IPS DF 19.7 (cell line): ENCODE measurements around the gene SGMS2.

Experiments
- DNase-seq: peaks from one replicate; pipeline ENCODE4 v3.0.0-alpha.2; 2013; ENCODE audit warnings: low read depth, low spot score

SGMS2 gene

DNA sequence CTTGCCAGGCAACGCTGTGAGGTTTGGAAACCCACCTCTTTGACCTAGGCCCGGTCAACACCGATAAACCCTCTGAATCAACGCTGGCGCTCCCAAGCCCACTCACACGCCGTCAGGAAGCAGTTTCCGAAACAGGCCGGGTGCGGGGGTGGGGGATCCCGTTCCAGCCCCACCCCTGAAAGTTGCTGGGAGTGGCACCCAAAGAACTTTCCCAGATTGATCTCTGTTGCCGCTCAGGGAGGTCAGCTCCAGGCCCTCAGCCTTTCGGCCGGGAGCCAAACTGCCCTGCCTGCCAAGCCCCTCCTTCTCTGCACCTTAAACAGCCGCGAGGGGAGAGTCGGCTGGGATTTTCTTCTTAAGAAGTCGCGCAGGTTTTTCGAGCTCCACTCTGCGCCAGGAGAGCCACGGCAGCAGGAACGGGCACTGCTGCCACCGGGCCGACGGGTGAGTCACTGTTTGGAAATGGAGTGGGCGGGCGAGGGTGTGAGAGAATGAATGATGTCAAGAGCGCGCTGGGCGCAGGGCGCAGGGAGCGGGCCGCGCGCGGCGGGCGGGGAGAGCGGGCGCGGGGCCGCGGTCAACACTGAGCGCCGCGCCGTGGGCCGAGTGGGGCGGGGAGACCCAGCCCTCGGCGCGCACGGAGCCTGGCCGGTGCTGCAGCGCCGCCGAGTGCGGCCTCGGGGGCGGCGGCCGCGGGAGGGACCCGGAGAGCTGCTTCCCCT is at the start of gene SGMS2:
SGMS2 (plus strand) TSS at position 583 of the 722 bp plus-strand sequence. CDS start 70,622 bp downstream, outside the sequence.
- no peak for DNase-seq

DNA sequence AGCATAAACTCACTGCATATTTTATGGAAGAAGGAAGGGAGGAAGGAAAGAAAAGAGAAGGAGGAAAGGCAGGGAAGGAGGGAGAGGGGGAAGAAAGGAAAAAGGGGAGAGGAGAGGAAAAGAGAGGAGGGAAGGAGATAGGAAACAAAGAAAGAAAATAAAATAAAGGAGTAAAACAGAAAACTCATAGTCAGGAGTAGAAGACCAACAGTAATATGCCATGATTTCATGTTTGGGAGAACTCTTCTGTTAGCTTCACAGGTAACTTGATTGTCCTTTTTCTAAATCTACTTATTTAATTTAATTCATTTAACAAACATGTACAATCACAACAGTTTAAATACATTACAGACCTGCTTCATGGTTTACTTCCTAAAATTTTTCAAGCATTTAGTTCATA is 46.8 kb upstream of the SGMS2 start:
- DNase-seq, result no peak

DNA sequence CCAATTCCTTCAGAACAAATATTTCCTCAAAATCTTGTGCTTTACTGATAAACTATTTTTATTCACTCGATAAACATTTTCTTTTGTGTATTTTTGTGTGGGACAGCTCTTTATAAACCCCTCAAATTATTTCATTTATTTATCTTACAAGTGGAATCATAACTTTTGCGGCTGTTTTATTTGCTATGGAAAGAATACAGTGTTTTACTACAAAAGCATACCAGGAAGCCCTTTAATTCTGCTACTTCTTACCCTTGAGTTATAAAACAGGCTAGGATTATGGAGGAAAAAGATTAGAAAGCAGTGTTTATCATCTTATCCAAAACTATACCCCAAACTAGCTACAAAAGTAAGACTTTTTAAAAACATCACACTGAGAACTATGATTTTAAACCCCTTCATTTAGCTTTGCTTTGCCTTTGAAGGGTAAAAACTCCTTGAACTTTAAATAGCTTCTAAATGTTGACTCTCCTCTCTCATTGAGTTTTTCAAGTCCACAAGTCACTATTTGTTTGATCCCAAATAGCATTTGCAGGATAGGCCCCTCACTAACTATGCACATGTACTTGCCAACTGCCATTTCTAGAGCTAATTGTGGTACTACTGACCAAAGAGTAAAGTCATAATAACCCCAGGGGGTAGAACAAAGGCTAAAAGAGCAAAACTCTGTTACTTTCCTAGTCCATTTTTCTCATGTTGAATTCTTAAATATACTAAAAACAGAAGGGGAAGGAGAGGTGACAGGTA is 45.8 kb upstream of the SGMS2 start:
- DNase-seq, result no peak

GRCh38 chr4:107780665-107781064 is 44.1 kb upstream of the SGMS2 start:
- DNase-seq, result peak; percentile 20

DNA sequence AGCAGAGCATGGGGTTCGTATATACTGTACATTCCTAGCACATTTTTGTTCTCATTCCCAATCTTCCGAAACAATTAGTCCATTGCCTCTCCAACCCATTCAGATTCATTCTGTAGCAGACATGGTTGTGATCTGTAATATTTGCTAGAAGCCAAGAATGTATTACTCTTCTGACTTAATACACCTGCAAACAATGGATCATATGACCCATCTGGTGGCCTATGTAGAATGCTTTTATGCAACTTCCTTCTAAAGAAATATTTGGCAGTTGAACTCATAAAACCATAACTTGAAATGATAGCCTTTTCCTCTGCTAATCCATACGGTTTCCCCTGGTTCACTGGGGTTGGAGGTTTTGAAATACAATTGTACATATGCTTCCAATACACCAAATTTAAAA is 32.8 kb upstream of the SGMS2 start:
- no peak for DNase-seq

DNA sequence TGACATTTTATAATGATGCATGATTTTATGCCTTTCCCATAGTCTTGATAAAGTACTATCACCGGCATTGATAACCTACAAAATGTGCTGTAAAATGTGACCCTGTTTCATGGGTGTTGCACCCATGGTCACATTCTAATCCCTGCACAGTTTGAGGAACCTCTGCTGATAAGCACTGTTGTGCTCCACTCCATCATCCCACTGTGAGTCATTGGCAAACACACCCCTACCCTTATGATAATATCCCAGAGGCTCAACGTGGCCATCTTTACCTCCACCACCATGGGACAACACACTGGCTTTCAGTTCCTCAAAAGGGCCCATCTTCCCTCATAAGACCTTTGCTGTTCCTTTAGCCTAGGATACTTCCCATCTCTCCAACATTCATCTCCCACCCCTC is 32.0 kb upstream of the SGMS2 start:
- no peak for DNase-seq

DNA sequence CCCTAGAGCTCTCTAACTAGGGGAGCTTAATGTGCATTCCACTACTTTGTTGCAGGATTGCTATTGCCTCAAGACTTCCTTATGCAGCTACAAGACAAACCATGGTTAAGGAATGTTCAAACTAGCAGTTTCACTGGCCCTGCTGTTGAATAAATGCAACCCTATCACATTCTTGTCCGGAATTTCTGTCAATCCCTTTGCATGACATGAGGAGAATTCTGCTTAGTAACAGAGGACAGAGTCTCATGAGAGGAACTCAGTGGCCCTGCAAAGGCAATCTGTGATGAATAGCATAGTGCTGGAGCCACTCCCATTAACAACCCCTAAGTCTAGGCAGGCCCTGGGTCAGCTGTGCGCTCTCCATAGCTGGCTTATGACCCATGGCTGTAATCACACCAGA is 30.7 kb upstream of the SGMS2 start:
- no peak for DNase-seq

DNA sequence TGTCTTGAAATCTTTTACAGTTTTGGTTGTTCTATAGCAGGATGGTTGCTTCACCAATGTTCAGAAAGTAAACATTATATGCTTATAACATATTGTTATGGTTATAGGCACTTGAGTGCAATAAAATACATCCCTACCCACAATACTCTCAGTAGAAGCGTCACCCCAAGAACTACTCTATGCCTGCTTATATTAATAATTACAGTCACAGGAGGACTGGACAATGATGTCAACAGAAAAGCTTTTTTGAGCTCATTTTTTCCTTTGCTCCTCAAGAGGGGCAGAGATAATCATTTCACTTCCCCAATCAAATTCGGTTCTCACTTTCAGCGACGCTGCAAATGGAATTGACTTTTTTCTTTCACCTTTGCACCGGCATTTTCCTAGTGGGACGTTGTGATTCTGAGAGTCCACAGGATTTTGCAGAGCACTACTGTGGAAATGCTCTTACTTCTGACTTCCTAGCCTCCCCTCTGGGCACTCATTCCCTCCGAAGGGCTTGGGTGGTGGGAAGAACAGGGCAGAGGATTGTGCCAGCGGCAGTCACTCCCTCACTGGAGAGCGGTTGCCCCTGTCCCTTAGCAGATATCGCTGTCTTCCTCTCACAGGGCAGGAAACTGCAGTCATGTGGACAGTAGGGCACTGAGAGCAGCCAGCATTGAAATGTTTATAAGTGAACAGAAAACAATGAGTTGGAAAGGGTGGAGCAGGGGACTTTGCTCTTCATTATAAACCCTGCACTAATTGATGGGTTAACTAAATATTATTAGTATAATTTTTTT is 24.9 kb upstream of the SGMS2 start:
- DNase-seq, result no peak

DNA sequence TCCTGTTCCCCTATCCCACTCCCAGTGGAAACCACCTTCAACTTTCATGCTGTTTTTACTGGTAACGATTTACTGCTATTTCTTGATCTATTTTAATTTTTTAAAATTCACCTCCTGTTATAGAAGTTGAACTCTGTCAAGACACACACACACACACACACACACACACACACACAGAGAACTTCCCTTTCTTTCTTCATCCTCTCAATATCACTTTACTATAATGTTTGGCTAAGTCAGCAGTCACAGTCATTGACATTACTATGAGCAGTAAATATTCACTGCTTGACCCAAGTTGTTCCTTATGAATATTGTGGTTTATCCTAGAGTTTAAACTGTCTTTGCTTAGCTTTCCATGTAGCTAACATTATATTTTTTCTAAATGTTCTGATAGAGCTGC is 24.0 kb upstream of the SGMS2 start:
- no peak for DNase-seq

DNA sequence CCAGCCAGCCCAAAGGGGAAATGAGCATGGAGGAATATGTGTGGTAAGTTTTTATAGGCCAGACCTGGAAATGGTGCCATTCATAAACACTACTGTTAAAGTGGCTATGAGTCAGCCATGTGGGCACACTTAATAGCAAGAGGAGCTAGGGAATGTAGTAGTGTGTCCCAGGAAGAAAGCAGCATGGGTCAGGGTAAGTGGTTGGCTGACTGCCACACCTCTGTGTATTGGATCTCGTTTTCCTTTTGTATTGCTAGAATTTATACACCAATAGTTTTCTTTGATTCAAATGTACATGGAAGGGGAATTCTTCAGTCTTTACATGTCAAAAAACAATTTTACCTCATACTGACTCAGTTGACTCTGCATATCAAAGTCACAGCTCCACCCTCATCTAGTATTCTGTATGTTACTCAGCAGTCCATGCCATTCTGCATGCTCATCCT is 22.9 kb upstream of the SGMS2 start:
- DNase-seq, result no peak

GRCh38 chr4:107804956-107805355 is 19.8 kb upstream of the SGMS2 start:
- no peak for DNase-seq

- no peak for DNase-seq
Measured at GRCh38 chr4:107806196-107806595, 18.5 kb upstream of the SGMS2 start.

DNA sequence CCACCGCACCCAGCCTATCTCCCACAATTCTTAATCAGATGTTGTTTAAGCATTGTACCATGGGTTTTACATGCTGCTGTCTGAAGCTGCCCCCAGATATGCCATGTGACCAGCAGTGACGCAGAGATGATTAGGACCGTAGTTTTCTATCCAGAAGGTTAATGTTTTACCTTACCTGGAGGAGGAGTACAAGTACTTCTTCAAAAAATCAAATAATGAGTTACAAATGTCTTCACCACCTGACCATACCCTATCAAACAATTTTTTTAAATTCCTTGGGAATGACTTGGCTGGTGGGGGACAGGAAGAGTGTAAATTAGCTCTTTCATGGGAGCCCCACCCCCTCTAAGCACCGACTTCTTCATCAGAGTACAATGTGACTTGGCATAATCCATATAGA is 16.2 kb upstream of the SGMS2 start:
- no peak for DNase-seq

- DNase-seq, result no peak
Measured at GRCh38 chr4:107809210-107809609, 15.5 kb upstream of the SGMS2 start.

- DNase-seq, result no peak
Measured at GRCh38 chr4:107814758-107815157, 10.0 kb upstream of the SGMS2 start.

DNA sequence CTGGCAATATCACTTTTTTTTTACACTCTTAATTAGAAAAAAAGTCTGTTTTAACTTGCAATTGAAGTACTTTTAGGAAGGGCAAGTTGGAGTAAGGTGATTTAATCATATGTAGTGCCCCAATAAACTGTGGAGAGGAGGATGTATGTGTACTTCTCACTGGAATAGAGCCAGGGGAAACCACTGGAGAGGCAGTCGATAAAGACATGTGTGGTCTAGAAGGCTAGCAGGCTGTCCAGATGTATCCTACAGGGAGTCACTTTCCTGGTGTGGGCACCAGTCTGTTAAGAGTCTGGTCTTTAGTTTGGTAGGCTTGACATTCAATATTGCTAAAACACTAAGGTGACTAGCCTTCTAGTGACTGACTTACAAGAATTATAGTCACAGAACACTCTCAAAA is 9.6 kb upstream of the SGMS2 start:
- no peak for DNase-seq

- no peak for DNase-seq
Measured at GRCh38 chr4:107818301-107818910, 6.3 kb upstream of the SGMS2 start.

DNA sequence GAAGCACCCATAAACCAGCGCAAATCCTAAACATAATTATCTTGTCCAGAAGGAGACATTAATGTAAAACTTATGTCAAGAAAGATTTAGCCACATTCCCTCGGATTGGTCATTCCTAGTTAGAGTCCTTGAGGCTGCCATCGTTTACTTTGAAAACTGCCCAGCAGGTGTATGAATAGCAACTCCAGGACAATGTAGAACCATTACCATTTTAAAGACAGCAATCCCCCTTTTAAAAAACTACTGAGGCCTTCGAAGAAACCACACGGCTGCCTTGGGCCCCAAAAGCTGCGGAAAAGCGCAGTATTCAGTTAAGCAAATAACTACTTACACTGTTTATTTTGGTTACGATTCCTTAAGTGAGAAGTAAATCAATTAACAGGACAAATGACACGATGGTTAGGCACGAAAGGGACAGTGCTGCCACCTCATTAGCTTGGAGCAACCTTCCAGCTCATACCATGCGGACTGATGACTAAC is 822 bp upstream of the SGMS2 start:
- no peak for DNase-seq

- no peak for DNase-seq
Measured at GRCh38 chr4:107825072-107825824, 516 bp downstream of the SGMS2 start.

DNA sequence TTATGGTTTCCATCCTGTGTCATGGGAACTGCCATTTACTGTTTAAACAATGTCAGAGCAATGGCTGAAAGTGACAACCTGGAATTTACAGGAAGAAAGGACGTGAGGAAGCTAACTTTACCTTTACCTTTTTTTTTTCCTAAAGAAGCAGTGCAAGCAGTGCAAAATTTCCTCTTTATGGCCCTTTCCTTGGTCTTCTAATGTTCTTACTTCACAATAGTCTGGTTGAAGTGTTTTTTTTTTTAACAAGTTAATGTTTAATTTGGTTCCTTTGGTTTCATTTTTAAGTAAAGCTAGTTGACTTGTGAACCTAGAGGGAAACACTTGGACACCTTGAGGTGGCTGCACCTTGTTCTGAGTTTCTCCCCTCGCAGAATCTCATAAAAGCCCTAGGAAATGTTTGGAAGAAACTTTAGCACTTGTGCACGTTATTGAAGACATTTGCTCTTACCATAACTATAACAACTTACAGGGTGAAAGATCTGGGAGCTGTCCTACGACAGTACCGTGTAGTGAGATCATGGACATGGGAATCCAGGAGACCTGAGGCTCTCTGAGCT is 1.8 kb downstream of the SGMS2 start:
- DNase-seq, result no peak
